SIG-M5 treated with dmso at 0.1 percent for 504 hours (cell line): ENCODE data around the gene NACC2.

ENCODE experiments used
- DNase-seq: peaks from one replicate; lab custom pipeline; 2025; ENCODE audit not compliant: unreplicated experiment; lab: John Stamatoyannopoulos, UW

NACC2 gene

DNA sequence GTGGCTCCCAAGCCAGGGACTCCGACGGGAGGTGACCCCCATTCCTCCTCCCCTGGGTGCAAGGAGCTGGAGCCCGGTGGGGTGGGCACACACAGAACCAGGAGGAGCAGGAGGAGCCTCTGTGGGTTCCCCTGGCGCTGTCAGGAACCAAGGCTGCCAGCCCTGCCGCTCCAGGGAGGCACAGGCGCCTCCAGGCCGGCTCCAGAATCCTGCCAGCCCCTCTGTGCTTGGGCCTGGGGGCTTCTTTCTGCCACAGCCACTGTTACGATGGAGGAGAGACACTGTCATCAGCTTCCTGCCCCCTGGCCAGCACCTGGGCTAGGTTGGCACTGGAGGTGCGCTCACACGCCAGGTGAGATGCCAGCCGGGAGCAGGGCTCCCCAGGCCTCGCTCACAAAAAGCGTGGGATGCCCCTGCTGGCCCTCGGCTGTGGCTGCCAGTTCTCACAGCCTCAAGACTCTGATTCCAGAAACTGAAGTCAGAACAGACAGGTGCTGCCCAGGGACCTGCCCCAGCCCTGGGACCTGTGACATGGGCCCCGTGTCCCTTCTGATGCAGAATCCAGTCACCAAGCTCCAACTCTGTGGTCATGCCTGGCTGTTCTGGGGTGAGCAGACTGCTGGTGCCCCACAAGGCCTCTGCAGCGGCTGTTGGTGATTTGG, 96.5 kb downstream of the NACC2 start:
- DNase-seq = no peak

DNA sequence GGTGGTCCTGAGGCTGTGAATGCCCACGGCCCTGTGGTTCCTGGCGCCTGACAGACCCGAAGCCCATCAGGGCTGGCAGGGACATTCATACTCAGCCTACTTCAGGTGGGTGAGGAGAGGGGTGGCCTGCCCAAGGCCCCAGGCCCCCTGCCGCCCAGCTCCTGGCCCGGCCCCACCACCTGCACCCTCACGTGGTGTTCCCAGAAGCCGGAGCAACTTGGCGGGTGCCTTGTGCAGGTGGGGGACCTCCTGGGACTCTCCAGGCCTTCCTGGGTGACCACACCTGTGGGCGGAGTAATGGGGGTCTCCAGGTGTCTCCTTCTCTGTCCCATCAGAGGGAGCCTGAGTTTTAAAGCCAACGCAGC, 97.1 kb downstream of the NACC2 start:
- no peak for DNase-seq

DNA sequence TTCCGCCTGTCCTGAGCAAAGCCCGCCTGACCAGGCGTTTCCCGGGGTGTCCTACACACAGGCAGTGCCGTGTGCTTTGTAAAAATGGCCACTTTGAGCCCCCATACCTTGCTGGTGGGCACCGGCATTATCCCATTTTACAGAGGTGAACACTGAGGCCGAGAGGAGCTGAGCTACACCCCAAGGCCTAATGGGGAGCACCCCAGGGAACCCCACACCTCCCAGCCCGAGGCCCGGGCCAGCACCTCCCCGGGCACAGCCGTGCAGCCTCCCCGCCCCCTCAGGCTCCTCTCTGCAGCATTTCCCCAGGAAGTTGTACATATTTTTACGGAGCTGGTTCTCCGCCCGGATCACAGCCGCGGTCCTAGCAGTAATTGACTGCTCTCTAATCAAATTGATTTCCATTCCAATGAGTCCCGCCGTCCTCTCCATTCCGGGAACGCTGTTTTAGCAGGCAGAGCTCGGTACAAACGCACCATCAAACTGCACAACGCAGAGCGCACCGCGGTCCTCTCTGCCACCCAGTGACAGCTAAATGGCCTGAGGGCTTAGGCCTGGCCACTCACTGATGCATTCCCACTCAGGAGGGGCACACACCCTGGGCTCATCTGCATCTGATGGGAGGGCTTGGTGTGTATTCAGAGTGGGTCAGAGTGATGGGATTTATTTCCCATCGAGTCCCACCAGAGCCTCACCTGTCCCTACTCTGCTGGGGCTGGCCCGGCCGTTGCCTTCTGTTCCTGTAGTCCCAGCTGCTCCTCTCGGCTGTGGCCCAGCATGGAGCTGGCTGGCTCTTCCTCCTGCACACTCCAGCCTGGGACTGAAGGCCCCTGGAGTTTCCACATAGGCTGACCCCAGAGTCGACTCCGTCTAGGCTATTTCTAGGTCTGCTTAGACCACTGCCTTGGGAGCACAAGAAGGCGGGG, 97.7 kb downstream of the NACC2 start:
- no peak for DNase-seq

DNA sequence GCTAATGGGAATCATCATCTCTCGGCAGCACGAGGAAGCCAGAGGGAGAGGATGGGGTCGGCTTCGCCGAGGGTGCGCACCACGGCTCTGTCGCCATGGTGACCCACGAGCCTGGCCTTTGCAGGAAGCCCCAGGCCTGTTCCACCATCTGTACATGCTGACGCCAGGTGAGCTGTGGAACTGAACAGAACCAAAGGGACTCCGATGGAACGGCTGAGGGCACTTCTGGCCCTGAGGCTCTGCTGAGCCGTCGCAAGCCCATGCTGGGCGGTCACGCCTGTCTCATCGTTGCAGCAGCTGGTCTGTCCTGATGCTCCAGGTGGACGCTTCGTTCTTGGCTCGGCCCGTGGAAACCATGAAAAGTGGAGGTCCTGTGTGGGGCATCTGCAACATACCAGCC, 99.3 kb downstream of the NACC2 start:
- DNase-seq = no peak

DNA sequence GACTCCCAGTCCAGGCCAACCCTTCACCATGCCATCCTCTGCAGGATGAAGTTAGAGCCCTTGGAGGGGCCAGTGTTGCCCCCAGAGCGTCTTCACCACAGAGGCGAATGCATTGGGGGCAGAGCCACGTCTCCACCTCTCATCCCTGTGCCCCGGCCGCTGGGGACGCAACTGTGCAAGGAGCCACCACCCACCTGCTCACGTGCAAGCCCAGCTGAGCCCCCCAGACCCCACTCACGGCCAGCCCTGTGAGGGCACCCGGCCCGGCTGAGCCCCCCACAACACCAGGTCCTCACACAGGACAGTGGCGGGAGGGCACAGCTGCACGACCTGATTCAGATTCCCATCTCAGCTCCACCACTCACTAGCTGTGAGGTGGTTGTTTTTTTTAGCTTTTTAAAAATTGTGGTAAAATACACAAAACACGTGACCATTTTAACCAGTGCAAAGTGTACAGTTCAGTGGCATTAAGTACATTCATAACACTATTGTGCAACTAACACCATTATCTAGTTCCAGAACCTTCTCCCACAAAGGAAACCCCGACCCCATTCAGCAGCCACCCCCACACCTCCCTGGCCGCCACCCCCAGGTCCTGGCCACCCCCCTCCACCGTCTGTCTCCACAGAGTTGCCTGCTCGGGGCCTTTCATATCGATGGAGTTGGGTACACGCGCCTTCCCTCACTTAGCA, 100.4 kb downstream of the NACC2 start:
- no peak for DNase-seq

DNA sequence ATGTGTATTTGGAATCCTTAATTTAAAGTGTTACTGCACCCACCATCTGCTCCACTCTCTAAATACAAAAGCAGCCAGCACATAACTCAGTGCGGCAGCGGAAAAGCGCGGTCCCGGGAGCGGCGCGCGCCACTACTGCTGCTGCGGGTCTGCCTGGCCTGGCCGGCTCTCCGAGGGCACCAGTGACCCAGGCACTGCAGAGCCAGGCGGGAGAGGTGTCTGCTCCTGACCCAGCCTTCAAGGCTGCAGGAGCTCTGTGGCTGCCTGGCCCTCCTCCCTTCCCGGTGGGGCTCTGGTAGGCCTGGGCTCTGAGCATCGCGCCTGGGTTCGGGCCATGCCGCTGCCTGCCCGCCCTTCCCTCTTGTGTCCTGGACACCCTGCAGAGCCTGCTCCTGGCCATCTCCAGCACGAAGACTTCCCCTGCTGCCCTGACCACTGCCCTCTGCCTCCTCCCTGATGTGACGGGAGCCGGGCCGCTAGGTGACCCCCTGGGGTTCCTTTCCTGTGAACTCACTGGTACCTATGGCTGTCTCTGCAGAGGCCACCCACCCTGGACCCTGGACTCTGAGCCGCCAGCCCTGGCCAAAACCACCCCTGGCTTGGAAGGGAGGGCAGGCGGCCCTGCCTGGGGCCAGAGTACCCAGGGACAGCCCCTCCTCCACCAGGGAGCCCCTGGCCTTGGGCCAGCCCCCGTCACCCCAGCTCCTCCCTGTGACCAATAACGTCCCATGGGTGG, 101.2 kb downstream of the NACC2 start:
- no peak for DNase-seq

DNA sequence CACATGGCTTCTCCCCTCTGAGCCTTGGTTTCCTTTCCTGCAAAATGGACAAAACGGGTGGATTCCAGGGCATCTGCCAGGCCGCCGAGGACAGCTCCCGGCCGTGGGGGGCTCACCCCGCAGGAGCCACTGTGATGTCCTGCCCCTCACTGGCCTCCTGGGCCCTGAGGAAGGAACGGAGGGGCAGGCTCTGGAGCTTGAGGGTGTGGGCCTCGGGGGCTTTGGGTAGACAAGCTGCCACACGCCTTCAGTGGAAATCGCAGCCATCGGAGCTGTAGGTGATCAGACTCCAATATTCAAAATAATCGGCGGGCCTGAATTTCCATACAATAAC, 101.7 kb downstream of the NACC2 start:
- no peak for DNase-seq

DNA sequence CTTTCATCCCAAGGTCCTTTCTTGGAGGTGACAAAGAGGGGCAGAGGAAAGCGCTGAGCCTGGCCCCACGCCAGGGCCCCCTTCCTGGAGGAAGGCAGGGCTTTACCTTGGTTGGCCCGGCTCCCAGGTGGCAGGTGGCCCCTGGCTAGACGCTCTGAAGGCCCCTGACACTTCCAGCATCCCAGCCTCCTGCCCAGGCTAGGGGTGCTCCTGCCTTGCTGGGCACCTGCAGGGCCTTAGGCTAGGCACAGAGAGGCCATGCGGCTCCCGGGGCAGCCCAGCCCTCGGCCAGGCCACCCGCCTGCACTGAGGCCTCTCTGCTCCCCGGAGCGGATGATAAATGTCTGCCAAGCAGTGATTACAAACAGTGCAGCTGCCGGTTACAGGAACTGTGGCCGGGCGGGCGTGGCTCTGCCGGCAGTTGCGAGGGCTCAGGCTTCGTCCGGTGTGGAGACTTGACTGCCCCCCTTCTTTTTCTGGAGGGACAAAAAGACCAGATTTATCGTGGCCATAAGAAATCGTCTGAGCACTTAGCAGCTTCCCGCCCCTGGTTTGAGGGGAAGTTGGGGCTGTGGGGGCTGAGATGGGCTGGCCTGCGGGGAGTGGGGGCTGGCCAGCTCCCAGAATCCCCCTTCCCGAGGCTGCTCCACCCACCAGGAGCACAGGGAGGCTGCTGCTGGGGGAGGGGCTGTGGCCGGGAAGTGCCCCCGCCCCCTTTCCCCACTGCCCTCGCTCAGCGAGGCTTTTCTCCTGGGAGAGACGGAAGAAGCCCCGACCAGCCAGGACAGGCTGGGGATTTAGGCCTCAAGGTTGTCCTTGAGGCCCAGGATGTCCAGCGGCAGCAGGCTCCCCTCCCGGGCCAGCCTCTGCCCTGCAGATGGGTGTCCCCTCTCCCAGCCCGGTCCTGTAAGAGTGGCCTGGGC, 102.3 kb downstream of the NACC2 start:
- peak; percentile 28 for DNase-seq

DNA sequence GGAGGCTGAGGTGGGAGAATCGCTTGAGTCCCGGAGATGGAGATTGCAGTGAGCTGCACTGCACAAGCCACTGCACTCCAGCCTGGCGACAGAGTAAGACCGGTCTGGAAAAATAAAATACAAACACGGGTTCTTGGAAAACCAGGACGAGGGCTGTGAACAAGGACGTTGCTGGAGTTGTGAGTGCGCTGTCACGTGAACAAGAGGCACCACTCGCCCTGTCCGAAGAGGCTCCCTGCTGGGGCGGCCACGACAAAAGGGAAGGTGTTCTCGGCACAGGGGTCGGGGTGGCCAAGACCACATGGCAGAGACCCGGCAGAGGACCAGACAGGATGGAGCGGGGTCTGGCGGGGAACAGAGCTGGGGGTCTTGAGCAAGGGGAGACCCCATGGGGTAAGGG, 103.3 kb downstream of the NACC2 start:
- no peak for DNase-seq

DNA sequence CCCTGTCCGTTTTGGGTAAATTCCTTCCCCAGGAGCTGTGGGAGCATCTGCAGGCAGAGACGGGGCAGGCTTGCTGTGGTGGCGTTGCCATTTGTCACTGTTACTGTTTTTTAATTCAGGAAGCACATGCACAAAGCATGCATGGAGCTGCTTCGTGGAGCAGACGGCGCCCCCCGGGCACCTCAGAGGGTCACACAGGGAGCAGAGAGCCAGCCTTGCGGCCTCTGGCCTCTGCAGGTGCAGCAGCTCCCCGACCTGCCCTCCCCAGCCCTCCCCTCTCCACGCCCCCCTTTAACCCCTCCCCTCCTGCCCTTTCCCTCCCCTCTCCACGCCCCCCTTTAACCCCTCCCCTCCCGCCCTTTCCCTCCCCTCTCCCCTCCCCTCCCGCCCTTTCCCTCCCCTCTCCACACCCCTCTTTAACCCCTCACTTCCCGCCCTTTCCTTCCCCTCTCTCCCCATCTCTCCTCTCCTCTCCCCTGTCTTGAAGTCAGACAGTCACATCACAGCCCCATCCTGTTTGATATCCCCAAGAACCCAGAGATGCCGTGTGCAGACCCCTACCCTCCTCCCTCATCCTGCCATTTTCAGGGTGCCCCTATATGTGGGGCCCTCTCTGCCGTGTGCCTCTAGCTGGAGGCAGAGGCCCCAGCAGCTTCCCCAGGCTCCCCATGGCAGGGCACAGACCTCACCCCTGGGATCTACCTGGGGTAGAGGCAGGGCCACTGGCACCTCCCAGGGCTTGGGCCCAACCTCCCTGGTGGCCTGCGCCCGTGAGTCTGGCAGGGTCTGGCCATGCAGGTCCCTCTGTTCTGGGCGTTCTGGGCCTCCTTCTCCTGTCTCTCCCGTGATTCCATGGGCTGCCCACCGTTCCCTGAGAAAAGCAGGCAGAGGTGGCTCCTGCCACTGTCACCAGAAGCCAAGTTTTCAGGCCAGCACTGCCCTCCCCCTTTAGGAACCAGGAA, 104.3 kb downstream of the NACC2 start:
- peak; percentile 28 for DNase-seq

DNA sequence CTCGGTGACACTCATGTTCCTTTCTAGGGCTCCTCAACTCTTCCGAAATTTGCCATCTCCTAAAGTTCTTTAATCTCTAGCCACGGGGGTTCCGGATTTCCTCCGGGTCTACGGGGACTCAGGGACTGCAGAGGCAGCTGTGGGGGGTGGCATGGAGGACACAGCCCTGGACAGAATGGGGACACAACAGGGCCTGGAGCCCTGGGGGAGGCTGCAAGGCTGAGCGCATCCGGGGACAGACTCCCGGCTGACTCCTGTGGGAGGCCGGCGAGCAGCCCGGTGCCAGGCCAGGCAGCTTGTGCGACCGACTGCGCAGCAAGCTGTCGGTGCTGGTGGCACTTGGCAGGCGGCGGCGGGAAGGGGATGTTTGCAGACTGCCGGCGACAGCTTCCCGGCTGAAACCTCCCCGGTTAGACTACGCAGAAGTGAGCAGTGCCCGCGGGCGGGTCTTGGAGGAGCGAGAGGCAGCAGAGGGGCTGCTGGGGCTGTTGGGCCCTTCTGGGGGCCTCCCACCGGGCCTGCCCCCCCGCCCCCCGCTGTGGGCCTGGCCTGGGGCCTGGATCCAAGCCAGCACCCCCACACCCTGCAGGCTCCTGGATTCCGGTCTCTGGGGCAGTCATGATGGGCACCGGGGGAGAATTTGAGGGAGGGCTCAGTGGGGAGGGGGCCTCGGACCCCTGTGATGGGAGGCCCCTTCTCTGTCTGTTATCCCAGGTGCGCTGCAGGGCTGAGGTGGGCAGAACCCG, 105.2 kb downstream of the NACC2 start:
- no peak for DNase-seq

DNA sequence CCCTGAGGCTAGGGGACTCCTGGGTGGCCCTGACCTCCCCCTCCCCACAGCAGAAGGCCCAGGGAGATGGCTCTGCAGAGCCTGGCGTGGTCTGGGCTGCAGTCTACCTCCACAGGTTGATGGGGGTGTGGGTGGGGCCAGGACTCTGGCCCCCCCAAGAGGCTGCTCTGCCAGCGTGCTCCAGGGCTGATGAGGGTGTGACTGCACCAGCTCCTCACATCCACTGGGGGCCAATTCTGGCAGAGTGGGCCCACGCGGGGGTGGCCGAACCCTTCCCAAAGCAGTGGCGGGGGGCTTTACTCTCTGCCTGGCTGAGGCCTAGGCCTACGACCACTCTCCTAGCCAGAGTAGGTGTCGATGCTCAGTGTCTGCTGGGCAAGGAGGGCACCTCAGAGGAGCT, 105.9 kb downstream of the NACC2 start:
- DNase-seq = no peak

DNA sequence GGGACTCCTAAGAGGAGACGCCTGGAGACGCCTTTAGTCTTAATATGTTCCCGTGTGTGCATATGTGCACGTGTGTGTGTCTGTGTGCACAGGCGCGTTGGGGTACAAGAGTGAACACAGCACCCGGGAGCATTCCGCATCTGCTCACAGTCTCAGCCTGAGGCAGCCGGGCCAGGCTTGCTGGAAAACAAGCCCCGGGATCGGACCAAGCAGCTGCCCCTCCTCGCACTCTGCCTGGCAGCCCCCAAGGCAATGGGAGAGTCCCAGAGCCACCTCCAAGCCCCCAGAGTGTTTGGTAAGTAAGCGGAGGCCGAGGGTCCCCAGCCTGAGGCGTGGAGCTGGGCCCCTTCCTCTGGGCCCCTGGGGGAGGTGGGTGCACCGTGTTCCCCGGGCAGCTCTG, 106.6 kb downstream of the NACC2 start:
- no peak for DNase-seq

DNA sequence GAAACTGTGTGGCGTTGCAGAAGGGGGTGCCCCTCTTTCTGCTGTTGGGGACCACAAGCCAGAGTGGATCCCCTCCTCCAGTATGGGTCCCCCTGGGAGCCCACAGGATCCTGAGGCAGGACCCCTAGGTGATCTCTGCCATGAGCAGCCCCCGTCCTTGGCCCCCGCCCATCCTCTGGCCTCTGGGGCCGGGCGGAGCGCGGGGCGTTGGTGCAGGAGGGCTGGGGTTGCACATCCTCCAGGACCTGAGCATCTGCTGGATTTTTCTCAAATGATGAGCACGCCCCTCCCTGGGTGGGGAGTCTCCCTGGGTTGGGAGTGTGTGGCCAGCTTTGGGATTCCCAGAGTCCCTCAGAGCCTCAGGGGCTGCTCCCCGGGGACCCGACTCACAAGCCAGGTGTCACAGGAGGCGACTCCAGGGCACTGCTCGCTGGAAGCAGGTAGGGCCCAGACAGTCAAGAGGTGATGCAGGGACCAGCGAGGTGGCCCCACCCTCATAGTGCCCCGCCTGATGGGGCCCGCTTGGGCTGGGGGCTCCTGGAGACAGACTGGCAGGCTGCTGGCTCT, 107.2 kb downstream of the NACC2 start:
- no peak for DNase-seq

DNA sequence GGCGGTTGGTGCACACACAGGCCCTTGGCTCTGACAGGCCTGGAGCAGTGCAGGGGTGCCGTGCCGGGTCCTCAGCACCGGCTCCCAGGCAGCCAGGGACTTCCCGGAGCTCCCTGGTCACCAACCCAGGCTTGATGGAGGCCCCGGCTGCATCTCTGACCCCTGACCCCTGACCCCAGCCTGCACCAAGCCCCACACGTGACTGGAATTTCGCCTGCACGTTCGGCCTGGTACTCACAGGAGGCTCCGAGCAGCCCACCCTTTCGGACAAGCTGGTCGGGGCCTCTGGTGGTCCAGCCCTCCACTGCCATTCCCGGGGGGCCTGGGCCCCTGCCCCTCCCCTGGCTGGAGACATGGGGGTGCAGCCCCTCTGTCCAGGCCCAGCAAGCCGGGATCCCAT, 108.5 kb downstream of the NACC2 start:
- DNase-seq = no peak

DNA sequence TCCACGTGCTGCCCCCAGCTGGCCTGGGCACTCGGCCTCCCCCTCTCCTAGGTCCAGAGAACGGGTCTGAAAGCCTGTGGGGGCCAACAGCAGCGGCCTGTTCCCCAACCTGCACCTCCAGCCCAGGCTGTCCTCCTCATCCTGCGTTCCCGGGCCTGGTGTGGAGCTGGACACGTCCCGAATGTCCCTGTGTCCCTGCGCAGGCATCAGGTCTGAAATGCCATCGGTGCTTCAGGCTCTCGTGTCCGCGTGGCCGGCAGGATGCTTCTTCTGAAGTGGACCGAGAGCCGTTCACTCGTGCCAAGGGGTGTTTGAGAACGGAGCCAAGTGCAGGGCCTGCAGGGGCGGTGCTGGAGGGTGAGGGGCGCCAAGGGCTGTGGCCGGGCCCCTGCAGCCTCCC, 109.2 kb downstream of the NACC2 start:
- DNase-seq = no peak

DNA sequence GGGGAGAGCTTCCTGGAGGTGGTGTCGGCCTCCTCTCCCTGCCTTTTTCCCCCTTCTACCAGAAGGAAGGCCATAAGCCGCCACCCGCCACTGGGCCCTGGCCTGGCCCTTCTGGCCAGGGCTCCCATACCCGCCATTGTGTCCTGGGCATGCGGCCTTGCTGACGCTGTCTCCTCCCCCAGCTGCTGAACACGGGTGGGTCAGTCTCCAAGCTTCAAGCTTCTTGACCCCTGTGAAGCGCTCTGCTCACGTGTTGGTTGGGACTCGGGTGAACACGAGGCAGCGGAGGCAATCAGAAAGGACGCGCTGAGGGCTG, 109.7 kb downstream of the NACC2 start:
- no peak for DNase-seq

DNA sequence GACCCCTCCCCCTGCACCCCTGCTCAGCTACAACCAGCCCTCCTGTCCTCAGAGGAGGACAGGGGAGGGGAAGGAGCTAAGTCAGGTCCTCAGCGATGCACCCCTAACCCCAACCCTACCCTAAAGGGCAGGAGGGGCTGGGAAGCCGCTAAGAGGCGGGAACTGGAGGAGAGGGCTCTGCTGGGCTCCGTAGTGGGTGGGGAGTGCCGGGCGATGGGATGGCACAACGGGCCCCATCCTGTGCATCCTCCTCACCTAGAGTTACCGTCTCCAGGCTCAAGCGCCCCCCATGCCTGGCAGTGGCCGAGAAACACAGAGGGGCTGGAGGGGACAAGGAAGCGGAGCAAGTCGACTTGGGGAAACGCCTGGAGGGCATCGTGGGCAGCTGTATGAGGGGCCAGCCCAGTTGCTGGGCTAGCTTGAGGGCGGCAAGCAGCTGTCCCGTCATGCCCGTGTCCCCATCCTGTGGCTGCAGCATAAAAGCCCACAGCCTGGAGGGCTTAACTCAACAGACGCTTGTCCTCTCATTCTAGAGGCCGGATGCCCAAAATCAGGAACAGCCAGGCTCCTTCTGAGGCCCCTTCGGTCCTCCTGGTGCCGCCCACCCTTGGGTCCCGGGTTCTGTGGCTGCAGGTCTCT, 110.9 kb downstream of the NACC2 start:
- DNase-seq = no peak
